RPMI8226 (cell line): ENCODE measurements around the gene ARHGAP15.

ENCODE experiments used
- DNase-seq: peaks from one replicate; pipeline ENCODE4 v3.0.0-alpha.2; 2015

The ARHGAP15 gene

DNA sequence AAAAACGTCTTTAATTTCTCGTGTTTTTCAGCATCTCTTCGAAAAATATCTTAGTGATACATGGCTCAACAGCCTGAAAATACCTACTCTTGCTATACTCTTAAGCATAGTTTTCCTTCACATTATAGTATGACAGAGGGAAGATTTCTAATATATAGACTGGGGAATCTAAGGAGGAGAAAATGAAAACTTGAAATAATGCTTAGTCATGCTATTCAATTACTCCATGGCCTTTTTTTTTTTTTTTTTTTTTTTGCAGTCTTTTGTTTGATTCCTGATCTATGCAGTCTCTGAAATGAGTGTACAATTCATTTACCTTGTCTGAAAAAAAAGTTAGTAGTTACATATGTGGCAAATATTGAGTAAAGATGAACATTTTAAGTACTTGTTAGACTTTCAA is 337.8 kb downstream of the ARHGAP15 start:
- DNase-seq = no peak

DNA sequence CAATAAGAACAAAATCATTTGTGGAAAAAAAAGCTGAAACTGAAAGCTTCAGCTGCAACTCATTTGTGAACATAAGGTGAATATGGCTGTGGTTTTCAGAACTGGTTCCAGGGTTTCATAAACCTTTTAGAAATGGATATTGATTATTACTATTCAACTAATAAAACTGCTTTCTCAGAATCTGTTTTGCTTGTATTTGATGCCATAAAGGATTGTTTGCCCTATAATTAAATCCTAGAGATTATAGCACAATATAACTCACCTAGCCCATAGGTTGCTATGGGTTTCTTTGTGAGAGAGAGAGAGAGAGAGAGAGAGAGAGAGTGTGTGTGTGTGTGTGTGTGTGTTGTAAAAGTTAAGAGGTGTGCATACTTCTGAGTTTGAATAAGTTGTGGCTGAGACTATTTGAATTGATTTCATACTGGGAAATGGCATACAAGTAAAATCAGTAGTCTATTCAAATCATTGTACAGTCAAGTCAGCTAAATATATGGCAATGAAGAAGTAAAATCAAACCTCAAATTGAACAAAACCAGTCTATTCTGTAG is 339.2 kb downstream of the ARHGAP15 start:
- DNase-seq = no peak

GRCh38 chr2:143469323-143469722 is 340.1 kb downstream of the ARHGAP15 start:
- DNase-seq = no peak

GRCh38 chr2:143471550-143471949 is 342.3 kb downstream of the ARHGAP15 start:
- DNase-seq = no peak

DNA sequence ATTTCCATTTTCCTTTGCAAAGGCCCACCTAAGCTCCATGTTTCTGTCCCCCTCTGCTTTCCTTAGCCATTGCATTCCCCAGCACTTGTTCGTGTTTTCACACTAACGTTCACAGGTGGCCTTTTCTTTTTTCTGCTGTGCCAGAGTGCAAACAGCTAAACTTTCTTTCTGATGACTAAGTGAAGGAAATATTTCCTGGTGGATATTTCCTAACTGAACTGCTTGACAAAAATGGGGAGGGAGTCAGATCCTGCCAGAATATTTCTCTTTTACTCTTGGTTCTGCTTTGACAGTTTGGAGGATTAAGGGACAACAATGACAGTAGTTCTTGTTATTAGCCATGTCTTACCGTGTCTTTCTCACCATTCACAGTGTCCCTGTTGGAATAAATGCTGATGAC is 344.0 kb downstream of the ARHGAP15 start:
- DNase-seq = no peak

- no peak for DNase-seq
These were observed 344.6 kb downstream of the ARHGAP15 start for GRCh38 chr2:143473820-143474219.

- DNase-seq = no peak
These were observed 345.4 kb downstream of the ARHGAP15 start for GRCh38 chr2:143474586-143474985.

DNA sequence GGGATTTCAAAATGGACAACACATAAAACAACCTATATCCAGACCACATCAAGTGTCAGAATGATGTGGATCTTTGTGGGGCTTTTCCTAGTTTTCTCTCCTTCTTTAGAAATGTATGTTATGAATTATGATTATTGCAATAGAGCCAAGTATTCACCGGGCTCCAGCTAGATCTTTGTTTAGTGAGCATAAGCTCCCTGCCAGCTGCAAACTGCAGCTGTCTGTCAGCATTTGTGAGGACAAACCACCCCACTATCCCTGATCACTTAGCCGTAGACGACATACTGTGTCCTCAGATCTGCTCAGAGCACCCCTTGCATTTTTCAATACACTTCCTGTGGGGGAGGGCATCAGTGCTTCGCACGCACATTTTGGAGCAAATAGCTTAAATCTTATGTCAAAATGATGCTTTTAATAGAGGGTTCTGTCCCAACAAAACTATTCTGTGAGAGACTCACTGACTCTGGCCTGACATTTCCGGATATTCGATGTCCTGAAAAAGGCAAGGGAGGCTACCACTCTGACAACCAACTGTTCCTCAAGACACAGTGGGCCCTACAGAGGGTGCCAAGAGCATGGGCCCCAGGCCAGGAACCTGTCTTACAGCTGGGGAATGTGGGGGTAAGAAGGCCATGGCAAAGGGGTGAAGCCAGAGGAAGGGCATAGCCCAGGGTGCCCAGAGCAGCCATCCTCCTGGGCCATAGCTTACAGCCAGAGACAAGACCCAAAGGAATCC is 346.0 kb downstream of the ARHGAP15 start:
- no peak for DNase-seq

DNA sequence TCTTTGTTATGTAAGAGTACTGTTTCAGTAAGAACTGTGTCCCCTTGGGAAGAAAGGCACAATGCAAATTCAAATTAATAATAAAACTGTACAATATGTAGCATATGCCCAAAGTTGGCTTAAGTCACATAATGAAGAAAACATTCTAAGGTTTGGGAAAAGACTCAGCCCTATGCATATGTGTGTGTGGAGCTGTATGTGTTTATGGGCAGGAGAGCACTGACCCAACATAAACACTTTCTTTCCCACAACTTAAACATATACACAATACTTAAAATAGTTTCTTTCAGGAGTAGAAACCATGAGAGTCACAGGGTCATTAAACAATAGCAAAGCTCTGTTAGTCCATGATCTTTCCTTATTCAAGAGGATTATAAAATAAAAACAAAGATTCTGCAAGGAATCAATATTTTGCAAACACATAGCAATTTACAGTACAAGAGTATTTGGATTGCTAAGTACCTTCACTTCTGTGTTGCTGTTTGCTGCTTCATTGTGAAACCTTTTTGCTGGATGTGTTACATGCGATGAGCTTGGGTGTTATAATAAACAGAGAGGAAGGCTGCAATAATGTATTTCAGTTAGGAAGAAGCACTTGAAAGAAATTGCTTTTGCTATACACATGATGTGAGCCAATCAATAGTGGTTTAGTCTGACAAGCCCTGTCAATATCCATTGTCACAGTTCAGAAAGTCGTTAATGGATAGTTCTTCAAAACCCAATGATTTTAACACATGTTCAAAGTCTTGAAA is 347.3 kb downstream of the ARHGAP15 start:
- DNase-seq = no peak

DNA sequence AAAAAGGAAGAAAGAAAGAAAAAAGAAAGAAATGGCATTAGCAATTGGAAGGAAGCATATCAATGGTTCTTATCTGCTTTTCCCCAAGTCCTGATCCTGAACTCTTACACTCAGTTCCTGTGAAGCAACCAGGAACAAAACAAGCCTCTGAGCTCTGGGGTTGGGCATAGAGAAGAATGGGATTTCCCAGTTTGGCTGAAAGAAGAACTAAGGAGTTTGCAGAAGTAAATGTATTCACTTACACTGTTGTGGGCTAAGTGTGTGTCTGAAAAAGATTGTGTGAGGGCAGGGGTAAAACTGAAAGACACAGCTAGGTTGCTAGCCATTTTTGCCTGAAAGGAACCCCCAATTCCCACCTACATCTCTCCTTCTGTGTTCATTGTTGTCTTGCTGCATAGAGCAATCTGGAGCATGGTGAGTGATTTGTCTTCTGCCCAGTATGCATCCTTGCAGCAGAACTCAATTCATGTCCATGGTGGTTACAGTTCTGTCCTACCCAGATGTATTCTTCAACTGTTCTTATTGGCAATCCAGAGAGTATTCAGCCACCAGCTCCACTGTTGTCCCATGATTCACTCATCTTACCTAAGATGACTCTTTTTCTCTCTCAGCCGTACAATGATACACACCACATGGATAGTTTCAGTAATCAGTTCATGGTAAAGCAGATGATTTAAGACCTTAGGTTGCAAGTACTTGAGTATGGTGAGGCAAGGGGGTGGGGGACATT is 348.7 kb downstream of the ARHGAP15 start:
- no peak for DNase-seq

GRCh38 chr2:143480086-143480485 is 350.9 kb downstream of the ARHGAP15 start:
- no peak for DNase-seq

DNA sequence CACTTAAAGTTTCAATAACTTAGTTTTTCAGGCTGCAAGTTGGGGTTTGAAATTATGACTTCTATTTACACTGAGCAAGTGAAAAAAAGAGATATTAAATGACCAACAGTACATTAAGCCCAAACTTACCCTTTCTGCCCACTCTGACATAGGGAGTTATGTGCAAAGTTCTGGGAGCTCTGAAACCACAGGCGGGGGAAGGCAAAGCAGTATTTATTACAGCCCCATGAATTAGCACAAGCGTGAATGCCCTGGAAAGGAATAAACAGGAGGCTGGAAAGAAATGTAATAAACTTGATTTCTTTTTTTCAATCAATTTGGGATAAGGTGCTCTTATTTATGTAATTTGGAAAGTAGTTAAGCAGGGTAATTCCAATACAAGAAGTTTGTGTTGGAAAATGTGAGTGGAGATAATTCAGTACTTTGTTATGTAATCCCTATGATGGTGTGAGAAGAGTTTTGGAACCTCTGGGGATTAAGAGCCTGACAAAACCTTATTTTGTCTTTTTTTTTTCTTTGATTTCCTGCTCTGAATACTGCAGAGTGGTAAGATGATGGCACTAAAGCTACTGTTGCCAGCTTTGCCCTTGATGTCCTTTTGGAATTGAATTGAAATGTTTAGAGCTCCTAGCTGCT is 351.5 kb downstream of the ARHGAP15 start:
- DNase-seq = no peak

GRCh38 chr2:143481237-143481623 is 352.0 kb downstream of the ARHGAP15 start:
- no peak for DNase-seq

DNA sequence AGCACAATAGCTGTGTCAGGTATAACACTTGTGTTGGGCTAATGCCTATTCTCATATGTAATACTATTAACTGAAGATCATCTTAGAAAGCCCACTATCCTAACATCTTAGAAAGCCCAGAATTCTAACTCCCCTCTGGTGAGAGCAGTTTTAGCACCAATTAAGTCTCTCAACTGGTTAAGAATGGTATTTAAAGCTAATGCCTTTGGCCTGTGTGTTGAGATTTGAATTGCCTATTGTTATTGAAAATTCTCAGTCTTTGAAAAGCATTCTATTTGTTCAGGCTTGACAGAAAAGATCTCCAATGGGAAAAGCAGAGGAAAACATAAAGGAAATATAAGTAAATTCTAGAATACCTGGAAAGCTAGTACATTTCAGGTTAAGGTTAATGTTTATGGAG is 352.5 kb downstream of the ARHGAP15 start:
- DNase-seq = no peak

DNA sequence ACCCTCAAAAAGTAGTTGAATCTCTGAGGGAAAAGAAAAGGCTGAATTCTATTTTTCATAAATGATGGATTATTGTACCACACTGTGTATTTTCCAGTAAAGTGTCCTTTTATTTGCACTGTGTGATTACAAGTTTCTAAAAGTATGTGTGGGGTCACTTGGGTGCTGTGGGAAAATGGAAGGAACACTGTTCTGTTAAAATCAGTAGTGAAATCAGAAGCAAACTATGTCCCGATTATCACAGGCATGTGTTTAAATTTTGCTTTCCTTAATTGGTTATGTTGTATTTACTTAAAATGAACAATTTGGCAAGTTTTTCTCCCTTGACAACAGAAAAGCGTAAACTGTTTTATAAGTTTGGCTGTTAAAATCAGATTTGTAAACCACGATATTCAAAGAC is 353.1 kb downstream of the ARHGAP15 start:
- no peak for DNase-seq

DNA sequence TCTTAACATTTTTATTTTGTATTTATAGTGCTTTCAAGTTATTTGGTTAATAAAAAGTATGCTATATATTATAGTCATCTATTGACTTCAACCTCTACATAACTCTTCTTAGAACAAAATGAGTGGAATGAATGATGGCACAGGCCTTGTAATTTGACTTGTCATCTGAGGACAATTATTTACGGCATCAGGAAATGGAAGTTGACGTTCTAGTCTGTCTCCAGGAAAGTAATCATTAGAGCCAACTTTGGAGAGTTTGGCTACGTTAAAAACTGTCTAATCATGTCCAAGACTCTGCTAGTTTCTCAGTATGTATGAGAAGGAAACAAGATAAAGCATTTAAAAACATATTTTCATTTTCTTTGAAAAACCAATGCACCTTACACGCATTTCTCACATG is 353.6 kb downstream of the ARHGAP15 start:
- no peak for DNase-seq

DNA sequence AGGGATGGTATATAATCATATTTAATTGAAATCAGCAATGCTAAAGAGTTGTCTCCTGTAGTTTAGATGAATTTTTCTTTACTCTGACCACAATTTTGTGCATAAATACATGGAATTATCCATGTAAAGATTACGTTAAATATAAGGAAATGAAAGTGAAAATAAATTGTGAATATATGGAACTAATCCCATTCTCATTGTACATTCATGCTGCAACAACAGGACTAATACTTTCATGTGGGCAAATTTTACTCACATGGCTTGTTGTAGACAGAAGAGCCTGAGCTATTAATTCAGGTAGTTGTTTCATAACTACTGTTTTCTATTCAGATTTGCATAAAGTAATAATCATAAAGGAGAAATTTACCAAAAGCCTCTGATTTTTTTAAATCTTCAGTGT is 357.8 kb downstream of the ARHGAP15 start:
- DNase-seq = no peak

DNA sequence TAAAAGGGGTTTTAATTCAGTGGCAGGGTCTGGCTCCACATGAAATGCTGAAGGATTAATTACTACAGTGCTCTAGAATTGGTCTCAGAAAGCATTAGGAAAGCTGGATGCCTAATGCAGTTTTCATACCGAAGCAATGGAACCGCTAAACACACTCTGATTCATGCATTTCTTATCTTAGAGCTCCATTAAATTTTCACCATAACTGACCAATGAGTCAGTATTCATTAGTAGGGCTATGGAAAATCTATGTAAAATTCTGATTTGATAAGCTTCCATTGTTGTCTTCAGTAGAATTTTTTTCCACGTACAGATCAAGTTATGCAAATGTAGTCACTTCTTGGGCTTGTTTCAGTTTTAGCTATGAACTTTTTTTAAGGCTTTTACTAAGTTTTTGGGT is 359.9 kb downstream of the ARHGAP15 start:
- no peak for DNase-seq

DNA sequence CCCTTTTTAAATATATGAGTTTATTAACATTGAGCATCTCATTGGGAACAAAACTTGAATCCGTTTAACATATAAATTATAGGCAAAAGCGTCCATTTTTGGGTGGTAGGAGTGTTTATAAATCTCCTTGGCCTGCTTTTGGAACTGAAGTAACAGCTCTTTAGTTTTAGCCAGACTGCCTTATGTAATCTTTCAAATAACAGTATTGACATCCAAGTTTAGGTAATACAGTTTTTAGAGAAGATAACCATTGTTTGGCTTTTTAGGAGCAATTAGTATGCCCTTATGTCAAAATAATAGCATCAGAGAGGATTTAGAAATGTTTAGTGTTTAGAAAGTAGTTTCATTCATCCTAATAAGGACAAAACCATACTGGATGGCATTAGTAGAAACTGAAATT is 361.9 kb downstream of the ARHGAP15 start:
- DNase-seq = no peak

- no peak for DNase-seq
These were observed 364.1 kb downstream of the ARHGAP15 start for GRCh38 chr2:143493339-143493738.

DNA sequence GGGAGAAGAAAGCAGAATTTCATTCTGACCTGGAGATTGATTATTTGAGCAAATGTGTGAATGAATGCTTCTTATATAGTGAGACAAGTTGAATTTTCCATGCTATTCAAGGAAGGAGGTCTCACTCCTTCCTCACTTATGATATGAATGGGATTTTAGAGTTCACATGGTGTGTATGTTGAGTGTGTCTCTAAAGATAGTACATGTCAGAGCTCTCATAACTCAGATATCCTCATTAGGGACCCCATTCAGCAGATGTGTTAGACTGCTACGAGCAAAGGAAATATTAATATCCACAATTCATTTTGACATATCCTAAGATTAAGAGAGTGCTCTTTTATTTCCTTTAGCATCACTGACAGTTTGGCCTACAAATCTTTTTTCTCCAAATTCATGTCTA is 368.5 kb downstream of the ARHGAP15 start:
- DNase-seq = no peak

DNA sequence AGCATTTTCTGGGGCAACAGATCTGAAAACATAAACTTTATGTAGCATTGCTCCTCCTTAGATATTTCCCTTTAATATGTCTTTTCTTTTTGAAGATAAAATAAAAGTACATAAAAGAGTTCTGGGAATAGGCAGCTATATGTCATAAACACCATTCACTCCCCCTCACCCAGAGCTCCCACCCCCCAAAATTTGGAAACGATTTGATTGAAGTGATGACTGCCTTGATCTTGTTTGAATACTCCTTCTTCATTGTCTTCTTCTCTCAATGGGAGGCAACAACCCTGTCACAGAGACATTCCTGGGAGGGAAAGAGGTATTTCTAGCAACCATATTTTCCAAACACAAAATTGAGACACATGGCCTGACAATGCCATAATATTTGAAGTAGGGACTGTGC is 369.3 kb downstream of the ARHGAP15 start:
- DNase-seq = no peak

- DNase-seq = no peak
These were observed 369.8 kb downstream of the ARHGAP15 start for GRCh38 chr2:143499061-143499460.
